PC-9 (cell line): ENCODE measurements around the gene MAN1A1. TPM values are rescaled to one million over a fixed set of nuclear protein-coding genes. Genes with fewer than 3 reads are reported as not detected.

ENCODE experiments used
- BruUV-seq: library from RNA; stranded (reverse); fragments of 400-500 nt; replicated peaks from 2 replicates; lab custom pipeline; 2021; lab: Mats Ljungman, UMichigan
- CTCF ChIA-PET: fragments of 300-600 bp; sonication (Branson Sonifier 250); formaldehyde crosslinking; loops from one replicate; lab custom pipeline; 2022; ENCODE audit warnings: antibody characterized with exemption; lab: Charles Lee
- POLR2A ChIA-PET: fragments of 300-600 bp; sonication (Branson Sonifier 250); formaldehyde crosslinking; loops from one replicate; lab custom pipeline; 2022; ENCODE audit warnings: antibody characterized with exemption; ENCODE audit not compliant: unreplicated experiment; lab: Charles Lee
- DNase-seq, 2 experiments: peaks; one replicate each; pipeline versions ENCODE4 v3.0.0 to v3.0.0-alpha.2; 2015 to 2022; ENCODE audit warnings: mixed read lengths in 1 of 2
- H2AFZ ChIP-seq: fragments of 200-600 bp; sonication (generic); 2 replicates; pipeline ENCODE4 v1.8.1; 2017; ENCODE audit warnings: antibody characterized with exemption
- H3F3A ChIP-seq: fragments of 200-600 bp; sonication (generic); 2 replicates; pipeline ENCODE4 v1.8.1; 2017; ENCODE audit warnings: antibody characterized with exemption, mild to moderate bottlenecking, low read depth; ENCODE audit not compliant: insufficient read depth
- H3K27ac ChIP-seq: fragments of 200-600 bp; sonication (generic); 2 replicates; pipeline ENCODE4 v1.6.1; 2016; ENCODE audit warnings: mixed run types
- H3K27me3 ChIP-seq: fragments of 200-600 bp; sonication (generic); 2 replicates; pipeline ENCODE4 v1.6.1; 2016; ENCODE audit warnings: low read depth, mixed run types; ENCODE audit not compliant: insufficient read depth
- H3K36me3 ChIP-seq: fragments of 200-600 bp; sonication (generic); 2 replicates; pipeline ENCODE4 v1.6.1; 2016; ENCODE audit warnings: low read depth, mixed run types
- H3K4me1 ChIP-seq: fragments of 200-600 bp; sonication (generic); replicated peaks from 2 replicates; pipeline ENCODE4 v1.6.1; 2016; ENCODE audit warnings: mixed run types; ENCODE audit not compliant: insufficient read depth
- H3K4me2 ChIP-seq: fragments of 200-600 bp; sonication (generic); 2 replicates; pipeline ENCODE4 v1.6.1; 2017; ENCODE audit warnings: mixed run types
- H3K4me3 ChIP-seq: fragments of 200-600 bp; sonication (generic); 2 replicates; pipeline ENCODE4 v1.6.1; 2016; ENCODE audit warnings: mixed run types
- H3K79me2 ChIP-seq: fragments of 200-600 bp; sonication (generic); 2 replicates; pipeline ENCODE4 v1.6.1; 2017; ENCODE audit warnings: low read depth, mixed run types
- H3K9me2 ChIP-seq: fragments of 200-600 bp; sonication (generic); 2 replicates; pipeline ENCODE4 v1.8.1; 2017; ENCODE audit warnings: mild to moderate bottlenecking; ENCODE audit not compliant: insufficient read depth
- H3K9me3 ChIP-seq: fragments of 200-600 bp; sonication (generic); 2 replicates; pipeline ENCODE4 v1.8.1; 2016; ENCODE audit warnings: low read depth; ENCODE audit not compliant: insufficient read depth
- H4K20me1 ChIP-seq: fragments of 200-600 bp; sonication (generic); 2 replicates; pipeline ENCODE4 v1.8.1; 2017; ENCODE audit not compliant: insufficient read depth
- CTCF ChIP-seq: fragments of 200-600 bp; sonication (generic); conservative IDR thresholded peaks from 2 replicates; pipeline ENCODE4 v1.6.1; 2017; ENCODE audit warnings: mixed run types, antibody characterized with exemption, mild to moderate bottlenecking, moderate library complexity
- EZH2 ChIP-seq: fragments of 200-600 bp; sonication (generic); IDR thresholded peaks from 2 replicates; pipeline ENCODE4 v1.8.0; 2017; ENCODE audit warnings: antibody characterized with exemption, low read depth
- intact Hi-C: fragments of 100-400 bp; cut with micrococcal nuclease; formaldehyde crosslinking; loops from one replicate; pipeline ENCODE4 v1.10.0; 2022; ENCODE audit not compliant: unreplicated experiment
- total RNA-seq: library from RNA; stranded (reverse); gene quantifications from 2 replicates; pipeline ENCODE4 v1.2.3, GENCODE V29; 2021

Gene MAN1A1
- total RNA-seq, 1 experiment from 2014 or later: 13.4 TPM

- H4K20me1 ChIP-seq: no peaks in the 10 kb centered on the region
- no peaks in the 10 kb centered on the region for H3F3A ChIP-seq
- no peaks in the 10 kb centered on the region for H3K79me2 ChIP-seq
- no peak overlapping the region for H3K4me2 ChIP-seq
- no peaks in the 10 kb centered on the region for H3K27me3 ChIP-seq
- intact Hi-C loops: no loop called here
- no peaks in the 10 kb centered on the region for H3K9me2 ChIP-seq
- DNase-seq: no peak
- CTCF ChIA-PET: no interaction called here
- BruUV-seq: no TSS peak
- H3K36me3 ChIP-seq: no peaks in the 10 kb centered on the region; the same call in 1 of the 2 replicates
- TF ChIP-seq CTCF: no peak
- TF ChIP-seq EZH2: no peak
- no peak overlapping the region for H3K27ac ChIP-seq
- H3K4me3 ChIP-seq: no peak overlapping the region
- 0 out of 2 replicates have a peak, but pooled peaks cover 7% of the 10 kb centered on the region for H3K4me1 ChIP-seq
- no peak overlapping the region for H2AFZ ChIP-seq
- H3K9me3 ChIP-seq: no peaks in the 10 kb centered on the region
- POLR2A ChIA-PET: no interaction called here
Measured at GRCh38 chr6:119323931-119324330, 25.6 kb downstream of the MAN1A1 start.

GRCh38 chr6:119323478-119323877, 26.1 kb downstream of the MAN1A1 start:
- no peak overlapping the region for H2AFZ ChIP-seq
- TF ChIP-seq EZH2 (no peak), CTCF (no peak)
- no peak overlapping the region for H3K4me2 ChIP-seq
- no peaks in the 10 kb centered on the region for H4K20me1 ChIP-seq
- H3K4me3 ChIP-seq: no peak overlapping the region
- DNase-seq: no peak
- BruUV-seq: no TSS peak
- no peaks in the 10 kb centered on the region for H3K27me3 ChIP-seq
- H3K9me3 ChIP-seq: no peaks in the 10 kb centered on the region
- H3K79me2 ChIP-seq: no peaks in the 10 kb centered on the region
- H3K9me2 ChIP-seq: no peaks in the 10 kb centered on the region
- no peaks in the 10 kb centered on the region for H3F3A ChIP-seq
- no peak overlapping the region for H3K27ac ChIP-seq
- no peaks in the 10 kb centered on the region; the same call in 1 of the 2 replicates for H3K36me3 ChIP-seq
- H3K4me1 ChIP-seq: 0 out of 2 replicates have a peak, but pooled peaks cover 7% of the 10 kb centered on the region
- CTCF ChIA-PET: no interaction called here
- intact Hi-C loops: no loop called here
- POLR2A ChIA-PET: no interaction called here

- Histone ChIP-seq H4K20me1 (no peaks in the 10 kb centered on the region), H3K4me3 (no peak overlapping the region), H3K4me2 (no peak overlapping the region), H3F3A (no peaks in the 10 kb centered on the region), H3K27me3 (no peaks in the 10 kb centered on the region), H3K9me3 (no peaks in the 10 kb centered on the region), H3K27ac (no peak overlapping the region), H3K4me1 (0 out of 2 replicates have a peak, but pooled peaks cover 7% of the 10 kb centered on the region), H3K9me2 (no peaks in the 10 kb centered on the region), H3K36me3 (no peaks in the 10 kb centered on the region; the same call in 1 of the 2 replicates), H2AFZ (no peak overlapping the region), H3K79me2 (no peaks in the 10 kb centered on the region)
- BruUV-seq: no TSS peak
- intact Hi-C loops: no loop called here
- TF ChIP-seq EZH2: no peak
- TF ChIP-seq CTCF: no peak
- ChIA-PET POLR2A (no interaction called here), CTCF (no interaction called here)
- DNase-seq: no peak
Measured at GRCh38 chr6:119322715-119323350, 26.7 kb downstream of the MAN1A1 start.
